Heart right ventricle (tissue), 16 donors: ENCODE results near the gene IP6K3. TPM values are rescaled to one million over a fixed set of nuclear protein-coding genes. Genes with fewer than 3 reads are reported as not detected.
A peak's percentile ranks its signal among the peaks of the same experiment; 100 is the strongest.

Experiments
- ATAC-seq, 8 donors: fragments of 200-7000 bp; cut with Tn5 transposase; one replicate each; pipeline ENCODE4 v1.9.1; 2020; ENCODE audit warnings: mild to moderate bottlenecking in 8 of 8, moderate library complexity in 8 of 8, moderate number of reproducible peaks in 1 of 8
- DNase-seq, 2 donors: peaks; one replicate each; pipeline ENCODE4 v3.0.0-alpha.2; 2020
- H3K27ac ChIP-seq, 10 donors: fragments of 200-600 bp; sonication (generic) in 2 of 10; one replicate each; pipeline versions ENCODE4 v1.5.0 to v1.8.0; 2020 to 2022; ENCODE audit warnings: mild to moderate bottlenecking in 3 of 10
- H3K27me3 ChIP-seq, 7 donors: fragments of 200-600 bp; one replicate each; pipeline ENCODE4 v1.8.0; 2021 to 2022; ENCODE audit warnings: mild to moderate bottlenecking in 2 of 7
- H3K36me3 ChIP-seq, 9 donors: fragments of 200-600 bp; sonication (generic) in 1 of 9; one replicate each; pipeline versions ENCODE4 v1.5.0 to v1.8.0; 2020 to 2022; ENCODE audit warnings: mild to moderate bottlenecking in 2 of 9
- H3K4me1 ChIP-seq, 9 donors: fragments of 200-600 bp; sonication (generic) in 1 of 9; one replicate each; pipeline versions ENCODE4 v1.5.0 to v1.8.0; 2020 to 2022; ENCODE audit warnings: mild to moderate bottlenecking in 4 of 9
- H3K4me3 ChIP-seq, 10 donors: fragments of 200-600 bp; sonication (generic) in 2 of 10; one replicate each; pipeline versions ENCODE4 v1.5.0 to v1.8.0; 2020 to 2022; ENCODE audit warnings: mild to moderate bottlenecking in 7 of 10, moderate library complexity in 2 of 10
- H3K9me3 ChIP-seq, 11 donors: fragments of 200-600 bp in 10 of 11; sonication (generic) in 2 of 11; one replicate each; pipeline versions ENCODE4 v1.5.0 to v1.8.0; 2013 to 2022; ENCODE audit warnings: mild to moderate bottlenecking in 2 of 11, control low read depth in 1 of 11, moderate library complexity in 1 of 11
- WGBS, 2 donors: extraction: QIAGEN DNeasy Blood & Tissue Kit; methylation state at CpG; one replicate each; pipeline ENCODE4 v1.1.7; 2013; ENCODE audit warnings: inconsistent platforms in 1 of 2; 5-methylcytosine and 5-hydroxymethylcytosine counted together
- intact Hi-C, 10 donors: fragments of 100-400 bp; cut with DNase I; formaldehyde crosslinking; loops; one replicate each; pipeline versions ENCODE4 v1.11.1 to v1.14.2; 2022
- polyA plus RNA-seq, 2 donors: library from polyadenylated mRNA; stranded (reverse); fragments of 200-250 nt; gene quantifications; one replicate each; pipeline ENCODE4 v1.2.3, GENCODE V29; 2013
- total RNA-seq, 10 donors: library from RNA; stranded (reverse); fragmentation: NEBNext Ultra II Directional in 3 of 10; extraction: Animal tissue kit (Norgen Biotek cat#: 25700) in 3 of 10; gene quantifications; one replicate each; pipeline versions ENCODE4 v1.2.1 to v1.2.4, GENCODE V29; 2021 to 2023
- TF ChIP-seq, protein P1 (sequence below), 9 donors: fragments of 200-600 bp; sonication (generic) in 2 of 9; IDR thresholded peaks; one replicate each; pipeline versions ENCODE4 v1.5.0 to v1.8.0; 2021 to 2022; ENCODE audit warnings: antibody characterized with exemption in 9 of 9, mild to moderate bottlenecking in 5 of 9, moderate library complexity in 1 of 9
- donor health status: Arrhythmogenic right ventricular cardiomyopathy.
- donor health status: ischemic (EF 13 %, LVEDD 7.1; RV severe dilation, severe dysfunction).
- donor health status: healthy with polysubstance abuse.
- donor health status: DM: no; HTN: yes; CAD: no.
- donor health status: DM: no; HTN: no; CAD: no.
- donor health status: ischemic (EF 25% LVEDD 6.9; RV normal size, moderate dysfunction).
- donor health status: ischemic (EF 25% LVEDD 5.7; RV mildly dilated, moderate dysfunction).
- donor health status: healthy.
- donor health status: DM: yes; HTN: yes; CAD: no.
- donor health status: Ischemic cardiomyopathy.
- donor health status: ischemic (EF 35%, LVEDD 5.7; RV mildly dilated, moderate dysfunction).
- donor health status: nonischemic (EF 11% LVEDD 7.7; RV severe dilation, severe dysfunction).
- donor health status: DM: yes; HTN: yes; CAD: no.
- donor health status: PGD.
- donor health status: ischemic (EF 29% LVEDD 5.4; RV normal size, mild dysfunction).
- donor health status: nonischemic (EF 23%, LVEDD 6.1; RV moderate dilation, normal function).

The IP6K3 gene
- total and polyA plus RNA-seq, 12 donors = 15.9 to 55.7 (median 27.5) TPM

DNA sequence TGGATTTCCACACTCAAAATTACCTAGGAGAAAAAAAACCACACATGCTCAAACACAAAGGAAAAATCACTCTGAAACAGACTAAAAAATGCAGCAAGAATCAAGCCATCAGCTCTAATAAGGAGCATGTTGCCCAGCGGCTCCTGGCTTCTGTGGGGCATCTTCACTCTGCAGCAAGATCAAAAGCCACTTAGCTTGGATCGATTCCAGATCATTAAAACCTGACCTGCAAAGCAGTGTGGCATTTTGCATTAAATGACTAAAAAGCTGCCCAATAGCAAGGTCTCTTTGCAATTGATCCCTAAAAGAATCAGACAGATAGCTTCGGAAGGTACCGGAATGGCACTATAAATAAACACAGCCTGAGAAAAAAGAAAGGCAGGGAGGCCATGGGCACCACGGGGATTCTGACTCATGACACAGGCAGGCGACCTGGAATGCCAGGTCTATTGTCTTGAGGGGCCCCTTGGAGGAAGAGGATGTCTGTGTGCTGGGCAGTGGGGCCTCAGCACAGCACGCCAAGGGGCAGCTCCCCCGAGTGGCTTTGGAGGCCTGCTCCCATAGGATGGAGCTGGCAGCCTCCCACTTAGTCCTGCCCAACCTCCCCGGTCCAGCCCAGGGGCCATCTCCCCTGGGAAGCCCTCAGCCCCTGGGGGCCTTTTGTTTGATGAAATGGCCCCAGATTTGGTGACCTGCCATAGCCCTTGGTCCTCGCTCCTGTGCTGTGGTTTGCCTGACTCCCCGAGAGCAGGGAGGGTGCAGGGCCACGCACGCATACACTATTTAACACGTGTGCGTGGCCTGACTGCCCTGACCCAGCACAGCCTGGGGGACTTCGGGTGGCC, 34.6 kb upstream of the IP6K3 start:
- H3K9me3 ChIP-seq = no peaks in the 10 kb centered on the region
- H3K4me3 ChIP-seq = no peak overlapping the region
- peak in 1 of 2 donors; percentile 45 for DNase-seq
- 57 to 58% methylated on average over 16 of the region's 16 CpGs for WGBS, 2 donors
- no peaks in the 10 kb centered on the region for H3K27me3 ChIP-seq
- intact Hi-C loops = no loop called here
- peaks cover 0 to 100% (median 68%) of the 10 kb centered on the region in 9 donors for H3K36me3 ChIP-seq
- peak in 7 of 8 donors; percentile 40 to 76 (median 61) for ATAC-seq
- TF ChIP-seq, protein P1, sequence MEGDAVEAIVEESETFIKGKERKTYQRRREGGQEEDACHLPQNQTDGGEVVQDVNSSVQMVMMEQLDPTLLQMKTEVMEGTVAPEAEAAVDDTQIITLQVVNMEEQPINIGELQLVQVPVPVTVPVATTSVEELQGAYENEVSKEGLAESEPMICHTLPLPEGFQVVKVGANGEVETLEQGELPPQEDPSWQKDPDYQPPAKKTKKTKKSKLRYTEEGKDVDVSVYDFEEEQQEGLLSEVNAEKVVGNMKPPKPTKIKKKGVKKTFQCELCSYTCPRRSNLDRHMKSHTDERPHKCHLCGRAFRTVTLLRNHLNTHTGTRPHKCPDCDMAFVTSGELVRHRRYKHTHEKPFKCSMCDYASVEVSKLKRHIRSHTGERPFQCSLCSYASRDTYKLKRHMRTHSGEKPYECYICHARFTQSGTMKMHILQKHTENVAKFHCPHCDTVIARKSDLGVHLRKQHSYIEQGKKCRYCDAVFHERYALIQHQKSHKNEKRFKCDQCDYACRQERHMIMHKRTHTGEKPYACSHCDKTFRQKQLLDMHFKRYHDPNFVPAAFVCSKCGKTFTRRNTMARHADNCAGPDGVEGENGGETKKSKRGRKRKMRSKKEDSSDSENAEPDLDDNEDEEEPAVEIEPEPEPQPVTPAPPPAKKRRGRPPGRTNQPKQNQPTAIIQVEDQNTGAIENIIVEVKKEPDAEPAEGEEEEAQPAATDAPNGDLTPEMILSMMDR (IDR thresholded peaks at IDR 0.05) = no peak
- peaks cover 9 to 63% (median 45%) of the 10 kb centered on the region in 9 donors for H3K4me1 ChIP-seq
- peak overlapping the region in 8 of 10 donors; percentile 4 to 60 (median 10) for H3K27ac ChIP-seq

DNA sequence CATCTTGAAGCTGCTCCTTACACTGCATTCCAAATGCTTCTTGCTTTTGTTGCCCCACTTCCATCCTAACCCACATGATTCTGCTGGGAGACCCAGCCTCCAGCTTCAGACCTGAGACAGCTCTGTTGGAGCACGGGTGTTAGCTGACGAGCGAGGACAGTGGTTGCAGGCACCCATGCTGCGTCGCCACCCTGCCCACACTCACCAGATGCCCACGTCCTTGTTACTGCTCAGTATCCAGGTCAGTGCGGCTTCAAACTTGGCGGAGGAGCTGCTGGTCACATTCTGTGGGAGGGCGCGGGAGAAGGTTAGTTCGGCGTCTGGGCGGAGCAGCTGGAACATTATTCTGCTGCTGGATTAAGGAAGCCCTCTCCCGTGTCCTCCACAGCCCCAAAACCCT, 33.2 kb upstream of the IP6K3 start:
- 73 to 81% methylated on average over 14 of the region's 14 CpGs for WGBS, 2 donors
- H3K27ac ChIP-seq = peak overlapping the region in 1 of 10 donors; percentile 4
- no peak overlapping the region for H3K4me3 ChIP-seq
- peaks cover 8 to 100% (median 76%) of the 10 kb centered on the region in 9 donors for H3K36me3 ChIP-seq
- H3K9me3 ChIP-seq = no peaks in the 10 kb centered on the region
- intact Hi-C loops = loop anchor here in 1 of 10 donors (1.0 kb wide), 1 partner anchor 57 kb away; no protein-coding TSS in a partner anchor
- no peak for DNase-seq
- H3K27me3 ChIP-seq = no peaks in the 10 kb centered on the region
- ATAC-seq = no peak
- H3K4me1 ChIP-seq = peaks cover 7 to 48% (median 30%) of the 10 kb centered on the region in 9 donors
- TF ChIP-seq, protein P1 (IDR thresholded peaks at IDR 0.05) = no peak

DNA sequence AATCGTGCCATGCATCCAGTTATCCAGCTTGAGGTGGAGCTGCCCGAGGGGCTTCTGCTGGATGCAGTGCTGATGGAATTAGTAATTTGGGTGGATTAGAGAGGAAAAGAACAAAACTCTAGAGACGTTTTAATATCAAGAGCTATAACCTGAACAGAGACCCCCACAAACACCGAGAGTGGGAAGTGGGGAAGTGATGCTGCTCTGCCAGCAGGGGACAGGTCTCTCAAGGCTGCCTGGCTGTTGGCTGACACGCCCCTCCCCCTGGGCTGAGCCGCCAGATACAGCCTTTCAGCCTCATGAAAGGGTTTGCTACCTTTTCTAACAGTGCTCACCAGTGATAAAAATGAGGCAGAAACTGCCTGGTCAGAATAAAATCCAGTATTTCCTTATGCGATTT, 32.6 kb upstream of the IP6K3 start:
- ATAC-seq (no peak), DNase-seq (no peak)
- intact Hi-C loops = no loop called here
- H3K36me3 ChIP-seq = peaks cover 8 to 100% (median 80%) of the 10 kb centered on the region in 9 donors
- no peaks in the 10 kb centered on the region for H3K9me3 ChIP-seq
- TF ChIP-seq, protein P1 (IDR thresholded peaks at IDR 0.05) = no peak
- H3K27me3 ChIP-seq = no peaks in the 10 kb centered on the region
- H3K4me1 ChIP-seq = peaks cover 7 to 42% (median 24%) of the 10 kb centered on the region in 9 donors
- 85 to 86% methylated on average over 7 of the region's 7 CpGs for WGBS, 2 donors
- no peak overlapping the region for H3K27ac ChIP-seq
- H3K4me3 ChIP-seq = no peak overlapping the region

DNA sequence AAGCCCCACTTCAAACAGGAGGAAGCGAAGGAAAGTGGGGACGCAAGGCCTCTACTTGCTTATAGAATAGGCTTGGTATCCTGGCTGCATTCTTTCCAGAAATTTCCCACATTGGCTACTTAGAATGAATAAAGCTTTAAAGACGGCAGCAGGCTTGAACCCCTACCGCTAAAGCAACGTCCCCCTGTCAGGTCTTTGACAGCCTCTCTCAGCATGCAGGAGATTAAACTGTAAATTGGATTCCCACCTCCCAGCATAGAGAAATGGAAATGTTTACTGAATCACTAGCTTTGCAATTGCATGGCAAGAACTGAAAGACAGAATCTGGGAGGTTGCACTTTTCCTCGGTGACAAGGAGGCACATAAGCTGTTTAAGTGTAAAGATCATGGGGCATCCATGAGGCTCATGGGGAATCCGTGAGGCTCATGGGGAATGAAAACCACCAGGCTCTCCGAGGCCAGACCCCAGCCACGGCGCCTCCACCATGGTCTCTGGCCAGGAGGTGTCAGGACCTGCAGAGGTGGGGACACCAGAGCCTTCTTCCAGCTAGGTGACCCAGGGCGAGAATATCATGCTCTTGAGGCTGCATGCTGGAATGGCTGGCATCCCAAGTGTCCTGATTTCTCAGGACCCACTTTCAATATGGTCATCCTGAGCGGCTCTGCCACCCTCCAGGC, 31.9 kb upstream of the IP6K3 start:
- Histone ChIP-seq H3K27me3 (no peaks in the 10 kb centered on the region), H3K27ac (no peak overlapping the region), H3K4me3 (no peak overlapping the region), H3K4me1 (peaks cover 7 to 35% (median 24%) of the 10 kb centered on the region in 9 donors), H3K9me3 (no peaks in the 10 kb centered on the region), H3K36me3 (peaks cover 8 to 100% (median 77%) of the 10 kb centered on the region in 9 donors)
- ATAC-seq = no peak
- TF ChIP-seq, protein P1 (IDR thresholded peaks at IDR 0.05) = no peak
- no peak for DNase-seq
- intact Hi-C loops = no loop called here
- WGBS, 2 donors = 87 to 89% methylated on average over 12 of the region's 12 CpGs
